OCI-LY1 (cell line): Measurements from ENCODE around the gene CIB4.

ENCODE experiments used
- CTCF ChIP-seq: fragments of 200-600 bp; sonication (generic), shearing (Covaris generic); IDR thresholded peaks from 2 replicates; pipeline ENCODE4 v1.5.1; 2017; ENCODE audit warnings: mild to moderate bottlenecking, antibody characterized with exemption, low read length, moderate library complexity, mixed read lengths
- EZH2 ChIP-seq: fragments of 200-600 bp; sonication (generic), shearing (Covaris generic); IDR thresholded peaks from 2 replicates; pipeline ENCODE4 v1.8.0; 2017; ENCODE audit warnings: borderline replicate concordance, mixed run types, mild to moderate bottlenecking, antibody characterized with exemption, low read length, moderate library complexity, mixed read lengths

GRCh38 chr2:26598996-26599373 is 42.2 kb downstream of the CIB4 start:
- TF ChIP-seq CTCF (no peak), EZH2 (no peak)
